MG63 (cell line): Measurements from ENCODE around the gene FZD8. TPM values are rescaled to one million over a fixed set of nuclear protein-coding genes. Genes with fewer than 3 reads are reported as not detected.
"Not testable (repeated sequence)": the region's sequence is repeated elsewhere in the genome, so short reads cannot be mapped to it uniquely, and the experiment has no call there.

Source experiments
- DNase-seq: peaks from one replicate; pipeline ENCODE4 v3.0.0-alpha.2; 2020
- H3K27me3 ChIP-seq: fragments of 250-450 bp; sonication (Bioruptor Pico); 2 replicates; pipeline ENCODE4 v1.5.1; 2020; ENCODE audit warnings: mild to moderate bottlenecking, moderate library complexity
- H3K36me3 ChIP-seq: fragments of 250-450 bp; sonication (Bioruptor Pico); 2 replicates; pipeline ENCODE4 v1.5.1; 2020; ENCODE audit warnings: mild to moderate bottlenecking, moderate library complexity
- H3K4me3 ChIP-seq: fragments of 250-450 bp; sonication (Bioruptor Pico); 2 replicates; pipeline ENCODE4 v1.5.1; 2020; ENCODE audit warnings: mild to moderate bottlenecking, moderate library complexity
- H3K9me3 ChIP-seq: fragments of 250-450 bp; sonication (Bioruptor Pico); 2 replicates; pipeline ENCODE4 v1.5.1; 2020; ENCODE audit warnings: mild to moderate bottlenecking, moderate library complexity
- total RNA-seq: library from RNA; depleted of rRNA; stranded (reverse); fragments of >200 nt; shearing (Covaris generic); gene quantifications from 2 replicates; pipeline ENCODE4 v1.2.3, GENCODE V29; 2014; ENCODE audit warnings: low replicate concordance; rRNA removed

The FZD8 gene
- total RNA-seq = 0.74 and 3.0 TPM in 2 replicates

GRCh38 chr10:35642035-35642792 lies at the start of gene FZD8:
TSS of gene FZD8 (minus strand) at chr10:35642296. CDS start at chr10:35641429, 867 bp downstream.
- no peaks in the 10 kb centered on the region for H3K36me3 ChIP-seq
- peaks cover 17% of the 10 kb centered on the region for H3K27me3 ChIP-seq
- no peaks in the 10 kb centered on the region for H3K9me3 ChIP-seq
- peak; percentile 87 for DNase-seq
- H3K4me3 ChIP-seq = peak within 1 kb of the TSS; percentile 66

- Histone ChIP-seq H3K27me3 (no peaks in the 10 kb centered on the region), H3K36me3 (no peaks in the 10 kb centered on the region), H3K4me3 (no peak overlapping the region), H3K9me3 (no peaks in the 10 kb centered on the region)
- no peak for DNase-seq
Measured at GRCh38 chr10:35691522-35692236, 49.6 kb upstream of the FZD8 start.

GRCh38 chr10:35690534-35690933 lies 48.4 kb upstream of the FZD8 start:
- Histone ChIP-seq H3K4me3 (no peak overlapping the region), H3K9me3 (no peaks in the 10 kb centered on the region), H3K27me3 (no peaks in the 10 kb centered on the region; the same call in 1 of the 2 replicates), H3K36me3 (no peaks in the 10 kb centered on the region)
- no peak for DNase-seq

GRCh38 chr10:35685858-35686257 lies 43.8 kb upstream of the FZD8 start:
- not testable (repeated sequence) for H3K27me3 ChIP-seq, H3K36me3 ChIP-seq, H3K9me3 ChIP-seq, H3K4me3 ChIP-seq, DNase-seq

GRCh38 chr10:35685402-35685801 lies 43.3 kb upstream of the FZD8 start:
- no peaks in the 10 kb centered on the region for H3K36me3 ChIP-seq
- H3K4me3 ChIP-seq = no peak overlapping the region
- DNase-seq = no peak
- no peaks in the 10 kb centered on the region; the same call in 1 of the 2 replicates for H3K27me3 ChIP-seq
- H3K9me3 ChIP-seq = no peaks in the 10 kb centered on the region

GRCh38 chr10:35684586-35684985 lies 42.5 kb upstream of the FZD8 start:
- no peaks in the 10 kb centered on the region for H3K9me3 ChIP-seq
- no peaks in the 10 kb centered on the region for H3K36me3 ChIP-seq
- H3K4me3 ChIP-seq = no peak overlapping the region
- no peaks in the 10 kb centered on the region; the same call in 1 of the 2 replicates for H3K27me3 ChIP-seq
- no peak for DNase-seq

- Histone ChIP-seq H3K9me3 (no peaks in the 10 kb centered on the region), H3K36me3 (no peaks in the 10 kb centered on the region), H3K27me3 (no peaks in the 10 kb centered on the region), H3K4me3 (no peak overlapping the region)
- no peak for DNase-seq
Measured at GRCh38 chr10:35675846-35676245, 33.8 kb upstream of the FZD8 start.

- H3K27me3 ChIP-seq = no peaks in the 10 kb centered on the region
- H3K4me3 ChIP-seq = no peak overlapping the region
- H3K36me3 ChIP-seq = no peaks in the 10 kb centered on the region
- no peak for DNase-seq
- no peaks in the 10 kb centered on the region for H3K9me3 ChIP-seq
Measured at GRCh38 chr10:35674843-35675242, 32.7 kb upstream of the FZD8 start.

- no peak for DNase-seq
- Histone ChIP-seq H3K9me3 (no peaks in the 10 kb centered on the region), H3K4me3 (no peak overlapping the region), H3K27me3 (no peaks in the 10 kb centered on the region), H3K36me3 (no peaks in the 10 kb centered on the region)
Measured at GRCh38 chr10:35668865-35669650, 27.0 kb upstream of the FZD8 start.

- Histone ChIP-seq H3K36me3 (no peaks in the 10 kb centered on the region), H3K9me3 (no peaks in the 10 kb centered on the region), H3K27me3 (no peaks in the 10 kb centered on the region), H3K4me3 (no peak overlapping the region)
- DNase-seq = no peak
Measured at GRCh38 chr10:35667971-35668370, 25.9 kb upstream of the FZD8 start.

GRCh38 chr10:35667270-35667889 lies 25.3 kb upstream of the FZD8 start:
- H3K36me3 ChIP-seq = no peaks in the 10 kb centered on the region
- no peak overlapping the region for H3K4me3 ChIP-seq
- no peaks in the 10 kb centered on the region for H3K9me3 ChIP-seq
- H3K27me3 ChIP-seq = no peaks in the 10 kb centered on the region
- no peak for DNase-seq

- H3K36me3 ChIP-seq = no peaks in the 10 kb centered on the region
- H3K27me3 ChIP-seq = no peaks in the 10 kb centered on the region
- DNase-seq = no peak
- H3K9me3 ChIP-seq = no peaks in the 10 kb centered on the region; the same call in 1 of the 2 replicates
- H3K4me3 ChIP-seq = no peak overlapping the region
Measured at GRCh38 chr10:35661236-35661635, 19.1 kb upstream of the FZD8 start.

- Histone ChIP-seq H3K36me3 (no peaks in the 10 kb centered on the region), H3K27me3 (no peaks in the 10 kb centered on the region), H3K4me3 (no peak overlapping the region), H3K9me3 (no peaks in the 10 kb centered on the region; the same call in 1 of the 2 replicates)
- no peak for DNase-seq
Measured at GRCh38 chr10:35659456-35659855, 17.4 kb upstream of the FZD8 start.

- H3K27me3 ChIP-seq = no peaks in the 10 kb centered on the region
- no peaks in the 10 kb centered on the region for H3K36me3 ChIP-seq
- no peak for DNase-seq
- H3K9me3 ChIP-seq = no peaks in the 10 kb centered on the region; the same call in 1 of the 2 replicates
- no peak overlapping the region for H3K4me3 ChIP-seq
Measured at GRCh38 chr10:35657621-35658020, 15.5 kb upstream of the FZD8 start.

GRCh38 chr10:35652824-35653223 lies 10.7 kb upstream of the FZD8 start:
- Histone ChIP-seq H3K4me3 (no peak overlapping the region), H3K36me3 (no peaks in the 10 kb centered on the region), H3K9me3 (no peaks in the 10 kb centered on the region; the same call in 1 of the 2 replicates), H3K27me3 (no peaks in the 10 kb centered on the region)
- DNase-seq = no peak

- DNase-seq = no peak
- H3K36me3 ChIP-seq = no peaks in the 10 kb centered on the region
- H3K9me3 ChIP-seq = no peaks in the 10 kb centered on the region
- no peaks in the 10 kb centered on the region for H3K27me3 ChIP-seq
- no peak overlapping the region for H3K4me3 ChIP-seq
Measured at GRCh38 chr10:35650894-35651293, 8.8 kb upstream of the FZD8 start.
